HG03066 (cell line): ENCODE data around the gene KCNQ1.

ENCODE experiments used
- ATAC-seq: cut with Tn5 transposase; IDR thresholded peaks from one replicate; pipeline ENCODE4 v1.9.1; 2021; ENCODE audit warnings: low read depth; ENCODE audit not compliant: unreplicated experiment

The KCNQ1 gene

DNA sequence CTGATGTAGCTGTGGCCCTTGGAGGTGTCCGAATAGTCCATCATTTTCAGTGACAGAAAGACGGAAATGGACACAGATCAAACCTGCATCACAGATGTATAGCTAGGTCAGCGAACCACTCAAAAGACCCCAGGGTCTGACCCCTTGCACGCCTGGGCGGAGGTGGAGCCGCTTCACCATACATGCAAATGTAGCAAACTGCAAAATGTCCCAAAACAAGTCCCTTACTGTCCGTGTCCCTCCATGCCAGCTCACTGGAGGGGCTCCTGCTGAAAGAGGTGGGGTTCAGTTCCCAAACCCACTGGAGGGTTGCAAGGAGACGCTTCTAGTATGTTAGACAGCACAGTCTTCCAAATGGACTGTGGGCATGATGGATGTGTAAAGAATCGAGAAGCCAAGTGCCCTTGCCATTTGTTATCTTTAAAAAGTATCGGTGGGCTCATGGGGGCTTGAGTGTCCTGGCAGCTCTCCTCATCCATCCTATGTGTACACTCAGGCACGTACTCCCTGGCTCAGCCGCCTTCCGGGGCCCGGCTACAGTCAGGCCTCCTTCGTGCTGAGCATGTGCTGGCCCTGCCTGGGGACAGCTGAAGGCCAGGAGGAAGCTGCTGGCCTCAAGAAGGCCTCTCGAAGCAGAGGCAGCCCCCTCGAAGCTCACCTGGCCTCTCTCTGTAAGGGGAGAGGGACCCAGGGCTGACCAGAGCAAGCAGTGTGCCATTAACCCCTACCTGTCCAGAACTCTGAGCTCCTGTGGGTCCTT lies 275.2 kb downstream of the KCNQ1 start:
- no peak for ATAC-seq

DNA sequence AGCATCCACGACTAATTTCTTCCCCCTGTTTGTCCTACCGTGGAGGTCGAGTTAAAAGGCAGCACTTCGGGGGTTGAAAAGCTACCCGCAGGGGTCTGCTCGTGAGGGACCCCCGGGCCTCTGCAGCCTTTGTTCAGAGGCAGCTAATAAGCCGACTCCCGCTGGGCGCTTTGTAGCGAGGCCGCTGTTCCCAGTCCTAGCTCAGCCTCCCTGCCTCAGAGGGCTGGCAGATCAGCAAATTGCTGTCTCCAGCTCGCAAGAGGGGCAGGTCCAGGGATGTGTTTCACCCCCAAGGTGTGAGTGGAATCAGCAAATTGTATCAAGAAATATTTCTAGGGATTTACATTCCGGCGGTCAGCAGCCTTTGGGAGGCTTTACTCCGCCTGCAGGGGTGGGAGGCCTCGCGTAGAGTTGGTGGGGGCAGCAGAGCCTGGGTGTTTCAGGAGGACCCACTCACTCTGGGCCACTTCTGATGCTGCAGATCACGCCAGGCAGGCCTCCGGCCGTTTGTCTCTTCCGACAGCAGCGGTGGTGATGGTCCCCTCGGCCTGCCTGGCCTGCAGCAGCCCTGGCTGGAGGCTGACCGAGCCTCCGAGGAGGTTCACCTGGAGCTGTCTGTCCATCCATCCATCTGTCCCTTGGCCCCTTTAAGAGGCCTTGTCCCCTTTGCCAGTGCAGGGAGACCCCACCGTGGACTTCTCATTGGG lies 276.6 kb downstream of the KCNQ1 start:
- ATAC-seq = no peak

DNA sequence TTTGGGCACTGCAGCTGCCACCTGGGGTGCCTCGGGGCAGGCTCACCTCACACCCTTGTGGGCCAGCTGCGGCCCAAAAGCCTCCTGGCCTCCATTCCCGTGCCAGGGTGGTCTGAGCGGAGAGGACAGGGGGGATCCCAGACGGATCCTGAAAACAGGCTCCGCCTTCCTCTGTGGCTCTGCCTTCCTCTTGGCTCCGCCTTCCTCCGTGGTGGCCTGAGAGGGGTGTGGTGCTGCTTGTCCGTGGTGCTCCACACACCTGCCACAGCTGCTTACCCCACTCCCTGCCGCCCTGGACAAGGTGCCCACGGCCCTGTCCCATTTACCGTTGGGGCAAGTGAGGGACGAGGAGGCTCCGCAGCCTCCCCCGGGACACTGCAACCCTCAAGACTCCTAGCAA lies 278.1 kb downstream of the KCNQ1 start:
- no peak for ATAC-seq

DNA sequence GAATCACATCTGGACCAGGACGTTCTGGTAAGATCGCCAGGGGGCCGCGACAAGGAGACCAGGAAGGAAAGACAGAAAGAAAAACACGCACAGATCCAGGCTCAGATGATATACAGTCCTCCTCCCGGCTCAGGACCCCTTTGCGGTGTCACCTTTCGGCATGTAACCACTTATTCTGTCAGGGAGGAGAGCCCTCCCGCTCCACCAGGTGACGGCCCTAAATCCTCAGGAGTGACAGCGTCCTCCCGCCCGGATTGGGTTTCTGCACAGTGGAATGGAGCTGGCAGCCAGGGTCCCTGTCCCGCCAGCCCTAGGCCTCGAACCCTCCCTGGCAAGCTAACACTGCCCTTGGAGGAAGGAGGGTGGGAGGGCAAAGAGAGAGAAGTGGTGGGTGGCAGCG lies 279.3 kb downstream of the KCNQ1 start:
- no peak for ATAC-seq

DNA sequence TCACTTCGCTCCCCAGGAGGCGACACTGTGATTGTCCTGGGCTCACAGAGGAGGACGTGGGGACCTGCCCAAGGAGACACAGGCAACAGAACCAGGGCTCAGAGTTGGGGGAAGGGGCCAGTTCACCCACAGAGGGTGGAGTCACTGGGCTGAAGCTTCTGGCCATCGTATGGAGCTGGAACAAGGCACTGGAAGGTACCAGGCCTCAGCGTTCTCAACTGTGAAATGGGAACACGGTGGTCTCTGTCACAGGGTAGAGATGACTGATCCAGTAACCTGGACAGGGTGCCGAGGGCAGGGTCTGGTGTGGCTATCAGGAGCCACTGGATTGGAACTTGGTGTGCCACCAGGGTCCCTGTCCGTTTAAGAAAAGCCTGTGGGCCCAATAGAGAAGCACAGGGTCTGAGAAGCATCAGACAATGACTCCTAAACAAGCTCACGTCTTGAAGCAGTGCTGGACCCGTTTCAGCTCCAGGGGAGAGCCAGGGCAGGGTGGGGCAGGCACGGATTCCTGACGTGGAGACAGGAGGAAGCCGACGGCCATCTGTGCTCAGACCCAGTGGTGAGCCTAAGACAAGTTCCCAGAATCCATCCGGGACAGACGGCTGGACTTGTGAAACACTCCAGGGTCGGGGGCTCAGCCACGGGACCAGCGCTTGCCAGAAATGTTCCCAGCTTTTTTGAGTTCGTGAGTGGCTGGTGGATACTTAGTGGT lies 280.0 kb downstream of the KCNQ1 start:
- no peak for ATAC-seq

DNA sequence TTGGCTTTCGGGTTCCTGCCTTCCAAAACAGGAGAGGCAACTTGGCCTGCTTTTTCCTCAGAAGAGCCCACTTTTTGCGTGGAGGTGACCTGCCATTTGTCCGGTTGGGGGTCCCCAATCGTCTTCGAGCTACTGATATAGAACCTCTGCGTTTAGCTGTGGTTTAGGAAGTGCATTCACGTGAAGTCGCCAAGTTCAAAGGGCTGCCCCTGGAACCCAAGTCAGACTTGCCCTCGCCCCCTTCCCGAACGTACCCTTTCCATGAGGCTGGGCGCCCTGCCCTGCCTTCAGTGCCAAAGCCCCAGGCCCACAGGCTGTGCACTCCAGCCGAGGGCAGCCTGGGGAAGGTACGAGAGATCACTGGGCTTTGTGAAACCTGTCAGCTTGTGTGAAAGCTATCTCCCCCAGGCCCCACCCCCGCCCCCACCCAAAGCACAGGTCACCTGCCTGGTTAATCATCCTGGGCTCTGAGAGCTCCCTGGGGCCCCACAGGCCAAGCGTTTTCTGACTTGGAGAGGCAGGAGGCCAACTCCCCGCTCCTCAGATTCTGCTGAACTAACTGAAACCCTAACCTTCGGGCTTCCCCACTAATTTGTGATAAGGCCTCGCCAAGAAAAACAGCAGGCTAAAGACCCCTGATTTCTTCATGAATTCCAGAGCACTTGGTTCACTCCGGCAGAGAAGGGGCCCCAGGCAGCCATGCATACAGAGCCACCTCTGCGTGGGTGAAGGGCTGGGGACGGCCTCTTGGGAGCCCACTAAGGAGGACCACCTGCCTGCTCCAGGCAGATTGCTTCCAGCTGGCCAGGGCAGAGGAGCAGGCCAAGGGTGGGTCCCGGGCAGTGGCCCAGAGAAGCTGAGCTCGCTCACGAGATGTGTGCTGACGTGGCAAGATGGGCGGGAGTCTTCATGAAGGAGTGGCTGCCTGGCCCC lies 280.8 kb downstream of the KCNQ1 start:
- ATAC-seq = no peak

DNA sequence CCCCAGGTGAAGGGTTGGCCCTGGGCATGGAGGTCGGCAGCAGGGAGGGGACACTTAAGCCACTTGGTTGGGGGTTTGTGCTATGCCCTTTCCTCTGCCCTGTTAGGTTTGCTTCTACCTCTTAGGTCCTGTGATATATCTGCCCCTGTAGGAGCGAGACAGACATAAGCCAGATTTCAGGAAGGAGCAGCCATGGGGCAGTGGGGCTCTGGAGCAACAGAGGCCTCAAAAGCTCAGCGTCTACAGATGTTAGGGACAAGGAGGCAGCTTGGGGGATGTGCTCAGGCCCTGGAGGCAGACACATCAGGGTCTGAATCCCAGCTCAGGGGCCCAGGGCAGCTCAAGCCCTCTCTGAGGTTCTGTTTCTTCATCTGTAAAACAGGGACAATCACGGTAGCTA lies 282.2 kb downstream of the KCNQ1 start:
- no peak for ATAC-seq

DNA sequence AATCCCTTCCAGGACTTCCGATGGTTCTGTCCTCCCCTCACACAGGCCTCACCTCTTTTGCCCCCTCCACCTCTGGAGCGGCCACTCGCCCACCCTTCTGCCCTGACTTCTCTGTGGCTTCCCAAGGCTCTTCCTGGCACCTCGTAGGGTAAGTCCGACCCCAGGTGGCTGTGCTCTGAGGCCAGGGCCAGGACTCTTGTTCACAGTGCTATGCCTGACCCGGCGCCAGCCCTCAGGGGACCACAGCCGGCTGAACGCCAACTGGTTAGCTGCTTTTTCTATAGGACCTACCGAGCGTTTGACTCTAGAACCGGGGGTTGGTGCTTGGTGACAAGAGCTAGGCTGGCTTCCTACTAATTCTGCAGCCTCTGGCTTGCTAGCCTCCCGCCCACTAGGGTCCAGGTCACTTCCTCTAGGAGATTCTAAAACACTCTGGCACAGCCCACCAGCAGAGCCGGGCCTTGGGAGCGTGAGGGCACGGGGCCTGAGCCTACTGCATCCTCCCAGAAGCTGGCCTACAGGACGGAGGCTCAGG lies 283.4 kb downstream of the KCNQ1 start:
- ATAC-seq = no peak

DNA sequence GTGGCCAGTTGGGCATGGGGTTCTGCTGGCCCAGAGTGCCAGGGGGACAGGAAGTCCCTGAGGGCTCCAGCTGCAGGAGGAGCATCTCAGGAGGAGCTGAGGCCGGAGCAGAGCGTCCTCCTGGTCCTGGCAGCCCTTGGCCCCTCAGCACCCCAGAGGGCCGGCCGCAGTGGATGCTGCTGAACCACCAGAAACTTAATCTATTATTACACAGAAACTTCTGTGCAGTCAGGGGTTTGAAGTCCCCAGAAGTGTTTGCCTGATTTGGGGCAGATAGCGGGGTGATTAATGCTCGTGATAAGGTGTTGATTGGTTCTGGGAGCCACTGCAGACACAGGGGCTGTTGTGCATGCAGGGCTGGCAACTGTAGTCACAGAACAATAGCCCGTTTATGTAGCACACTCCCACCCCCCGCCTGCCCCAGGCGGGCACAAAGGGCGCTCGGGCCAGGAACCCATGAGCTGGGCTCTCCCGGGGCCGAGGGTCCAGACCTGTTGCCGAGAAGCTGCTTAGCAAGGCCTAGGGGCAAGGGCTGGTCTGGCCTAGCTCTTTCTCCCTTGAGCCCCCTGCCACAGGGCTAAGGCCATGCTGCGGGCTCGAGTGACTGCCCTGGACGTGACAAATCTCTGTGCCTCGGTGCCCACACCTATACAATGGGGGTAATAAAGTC lies 284.0 kb downstream of the KCNQ1 start:
- no peak for ATAC-seq

DNA sequence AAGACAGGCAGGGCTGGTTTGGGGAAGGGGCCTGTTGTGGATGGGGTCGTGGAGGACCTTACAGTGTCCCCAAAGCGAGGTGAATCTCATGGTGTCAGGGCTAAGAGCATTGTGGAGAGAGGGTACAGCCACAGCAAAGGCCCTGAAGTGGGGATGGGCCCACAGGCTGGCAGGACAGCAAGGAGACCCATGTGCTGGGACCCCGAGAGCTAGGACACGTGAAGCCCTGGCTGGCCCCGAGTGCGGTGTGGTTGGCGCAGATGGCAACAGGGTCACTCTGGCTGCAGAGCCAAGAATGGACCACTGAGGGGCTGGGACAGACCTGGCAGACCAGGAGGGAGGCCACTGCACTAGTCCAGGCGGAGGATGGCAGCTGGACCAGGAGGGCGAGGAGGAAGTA lies 285.0 kb downstream of the KCNQ1 start:
- no peak for ATAC-seq

DNA sequence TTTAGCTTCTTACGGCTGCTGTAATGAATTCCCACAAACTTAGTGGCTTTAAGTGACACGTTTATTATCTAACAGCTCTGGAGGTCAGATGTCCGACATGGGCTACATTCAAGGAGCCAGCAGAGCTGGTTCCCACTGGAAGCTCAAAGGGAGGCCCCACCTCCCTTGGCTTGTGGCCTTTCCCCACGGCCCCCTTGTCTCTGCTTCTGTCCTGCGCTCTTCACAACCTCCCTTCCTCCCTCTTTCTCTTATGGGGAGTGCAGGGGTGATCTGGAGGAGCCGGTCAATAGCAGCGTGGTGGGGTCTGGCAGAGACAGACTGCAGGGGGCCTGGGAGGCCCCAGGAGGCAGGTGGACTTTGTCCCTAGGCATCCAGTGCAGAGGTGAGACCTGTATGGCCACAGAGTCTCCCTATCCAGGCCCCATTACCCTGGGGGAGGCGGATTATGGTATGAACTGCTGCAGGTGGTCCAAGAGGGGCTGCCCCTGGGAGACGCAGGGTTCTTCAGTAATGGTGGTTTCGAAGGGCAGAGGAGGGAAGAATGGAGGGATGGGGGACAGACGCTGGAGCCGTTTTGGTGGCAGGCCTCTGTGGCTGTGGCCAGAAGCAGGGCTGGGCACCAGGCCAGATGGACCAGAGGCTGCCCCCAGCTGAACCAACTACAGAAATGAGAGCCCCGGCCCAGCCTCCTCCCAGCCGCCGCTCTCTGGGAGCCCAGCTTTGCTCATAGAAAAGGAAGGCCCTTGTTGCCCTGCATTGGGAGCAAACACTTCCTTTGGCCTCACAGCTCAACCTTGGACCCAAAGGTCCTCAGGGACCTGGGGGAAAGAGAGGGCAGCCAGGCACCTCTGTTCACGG lies 285.7 kb downstream of the KCNQ1 start:
- ATAC-seq = no peak

DNA sequence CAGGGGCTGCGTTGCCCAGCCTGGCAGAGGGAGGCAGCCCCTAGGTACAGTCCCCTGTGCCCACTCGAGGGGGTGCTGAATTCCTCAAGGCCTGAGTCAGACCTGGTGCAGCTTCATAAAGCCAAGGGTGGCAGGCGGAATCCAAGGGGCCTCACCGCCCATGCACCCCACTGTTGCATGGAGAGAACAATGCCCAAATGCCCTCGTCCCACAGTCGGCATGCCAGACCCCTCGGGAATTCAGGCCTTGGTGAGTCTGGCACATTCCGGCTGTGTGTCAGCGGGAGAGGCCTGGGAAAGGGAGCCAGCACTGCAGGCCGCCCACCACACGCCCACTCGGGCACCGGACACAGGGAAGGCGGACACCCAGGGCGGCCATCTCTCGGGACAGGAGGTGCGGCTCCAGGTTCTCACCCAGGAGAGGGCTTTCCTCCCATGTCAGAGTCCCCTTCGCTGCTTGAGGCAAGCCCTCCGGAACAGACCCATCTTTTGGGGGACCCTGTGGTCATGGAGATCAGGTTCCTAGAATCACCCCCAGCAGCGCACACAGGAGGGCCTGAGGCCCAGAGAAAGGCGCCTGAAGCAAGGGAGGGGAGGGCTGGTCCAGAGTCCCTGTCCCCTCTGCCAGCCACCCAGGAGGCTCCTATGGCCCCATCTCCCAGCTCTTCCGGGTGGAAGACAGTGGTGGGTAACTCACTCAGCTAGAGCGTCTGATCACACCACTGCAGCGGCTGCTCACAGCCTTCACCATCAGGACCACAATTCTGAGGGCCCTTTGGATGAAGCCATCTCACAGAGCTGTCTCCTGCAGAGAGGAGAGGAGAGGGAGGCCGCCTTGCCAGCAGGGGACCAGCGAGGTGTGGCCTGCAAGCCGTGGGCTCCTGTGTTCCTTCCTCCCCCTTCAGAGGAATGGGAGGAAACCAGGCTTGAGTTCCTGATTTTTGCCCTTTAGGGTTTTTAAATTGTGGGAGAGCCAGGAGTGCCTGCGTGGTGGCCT lies 286.6 kb downstream of the KCNQ1 start:
- ATAC-seq = no peak

DNA sequence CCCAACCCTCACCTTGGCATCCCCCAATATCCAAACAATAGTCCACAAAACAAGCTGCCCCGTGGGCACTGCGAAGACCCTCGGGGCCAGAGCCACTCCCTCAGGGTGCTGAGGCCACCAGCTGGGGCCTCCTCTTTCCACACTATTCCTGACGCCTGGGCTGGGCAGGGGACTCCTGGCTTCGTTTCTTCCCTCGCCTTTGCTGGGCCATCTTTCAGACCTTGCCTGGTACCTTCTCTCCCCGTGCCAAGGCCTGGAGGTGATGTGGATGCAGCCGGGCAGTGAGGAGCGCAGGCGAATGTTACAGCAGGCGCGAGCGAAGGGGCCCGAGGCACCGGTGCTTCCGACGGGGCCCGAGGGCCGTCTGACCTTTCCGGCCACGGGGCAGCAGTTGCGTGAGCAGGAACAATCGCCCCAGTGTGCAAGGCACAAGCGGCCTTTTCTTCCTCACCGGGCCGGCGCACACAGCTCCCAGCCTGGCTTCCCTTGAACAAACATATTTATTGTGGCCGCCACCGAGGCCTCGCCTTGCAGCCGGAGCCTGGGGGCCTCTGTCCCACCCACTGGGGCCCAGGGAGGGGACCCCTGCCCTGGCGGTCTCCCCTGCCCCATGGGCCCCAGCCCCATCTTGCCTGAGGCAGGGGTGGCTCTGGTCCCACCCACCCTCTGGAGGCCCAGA lies 287.6 kb downstream of the KCNQ1 start:
- no peak for ATAC-seq

DNA sequence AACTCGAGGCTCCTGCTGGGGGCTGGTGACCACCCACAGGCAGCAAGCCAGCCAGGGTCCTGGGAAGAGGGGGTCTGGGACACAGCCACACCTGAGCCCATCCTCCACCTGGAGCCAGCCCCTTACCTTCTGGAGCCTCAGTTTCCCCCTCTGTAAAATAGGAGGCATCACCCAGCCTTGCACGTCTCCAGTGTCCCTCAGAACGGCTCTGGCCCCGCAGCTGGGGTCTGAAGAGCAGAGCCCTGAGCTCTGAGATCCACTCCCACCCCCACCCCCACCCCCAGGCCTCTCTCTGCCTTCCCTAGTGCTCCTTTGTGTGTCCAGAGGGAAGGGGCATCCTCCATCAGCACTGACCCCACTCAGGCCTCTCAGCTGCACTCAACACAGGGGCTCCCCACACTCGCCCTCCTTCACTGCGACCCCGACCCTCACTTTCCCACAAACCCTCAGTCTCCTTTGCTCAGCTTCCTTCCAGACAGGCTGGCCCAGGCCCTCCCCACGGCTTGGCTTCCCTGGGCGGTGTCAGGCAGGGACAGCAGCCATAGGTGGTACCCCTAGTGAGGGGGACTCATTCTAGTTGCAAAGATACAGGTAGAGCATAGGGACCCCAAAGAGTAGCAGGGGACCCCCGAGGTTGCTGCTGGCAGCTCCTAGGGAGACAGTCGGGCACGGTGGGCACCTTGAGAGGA lies 288.3 kb downstream of the KCNQ1 start:
- no peak for ATAC-seq

DNA sequence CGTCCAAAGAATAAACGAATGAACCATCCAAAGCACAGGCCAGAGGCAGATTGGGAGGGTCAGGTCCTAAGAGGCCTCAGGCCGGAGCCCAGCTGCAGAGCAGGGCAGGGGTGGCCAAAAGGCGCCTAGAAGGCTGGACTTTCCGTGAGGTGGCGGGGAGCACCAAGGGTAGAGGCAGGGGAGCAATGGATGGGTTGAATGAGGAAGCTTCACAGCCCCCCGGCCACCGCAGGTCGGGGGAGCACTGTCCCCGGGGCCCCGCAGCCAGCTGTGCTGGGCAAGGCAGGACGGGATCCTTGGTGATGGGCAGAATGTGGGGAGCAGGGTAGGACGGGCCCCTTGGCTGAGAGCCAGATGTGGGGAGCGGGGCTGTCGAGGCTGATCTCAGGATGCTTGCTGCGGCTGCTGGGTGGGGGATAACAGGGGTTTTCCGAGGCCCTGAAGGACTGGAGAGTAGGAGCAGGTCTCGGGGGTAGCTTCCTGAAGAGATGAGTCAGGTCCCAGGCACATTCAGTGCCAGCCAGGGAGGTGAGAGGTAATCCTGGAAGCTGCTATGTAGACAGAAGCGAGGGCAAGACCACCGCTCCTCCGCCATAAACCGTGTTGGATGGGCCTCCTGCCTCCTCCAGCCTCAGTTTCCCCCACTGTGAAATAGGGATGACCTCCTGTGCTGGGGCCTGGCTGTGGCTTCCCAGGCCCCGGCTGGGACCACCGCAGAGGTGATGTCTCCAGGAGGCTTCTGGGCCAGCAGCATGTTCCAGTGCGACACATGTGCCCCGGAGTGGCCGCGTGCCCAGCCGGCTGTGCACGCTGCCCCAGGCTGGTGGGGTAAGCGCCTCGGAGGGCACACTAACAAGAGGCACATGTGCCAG lies 289.6 kb downstream of the KCNQ1 start:
- no peak for ATAC-seq
